A204.1 (cell line): ENCODE measurements around the gene SLC35B2.

Source experiments
- FAIRE-seq: peaks from 2 replicates; lab custom pipeline; 2012; peaks lifted over from hg19 to GRCh38; lab: Jason Lieb, UNC

Gene SLC35B2

DNA sequence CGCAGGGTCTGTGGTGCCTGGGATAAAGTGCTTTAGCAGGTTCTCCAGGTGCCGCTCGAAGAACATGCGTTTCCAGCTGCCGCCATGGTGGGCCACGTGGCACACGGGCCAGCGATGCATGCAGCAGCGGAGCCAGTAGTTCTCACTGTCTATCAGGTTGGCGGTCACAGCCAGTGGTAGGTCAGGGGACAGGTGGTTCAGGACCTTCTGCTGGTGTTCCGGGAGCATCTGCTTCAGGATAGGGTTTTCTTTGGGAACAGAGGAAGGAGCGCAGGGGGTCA, 28.9 kb upstream of the SLC35B2 start:
- FAIRE-seq = no peak

DNA sequence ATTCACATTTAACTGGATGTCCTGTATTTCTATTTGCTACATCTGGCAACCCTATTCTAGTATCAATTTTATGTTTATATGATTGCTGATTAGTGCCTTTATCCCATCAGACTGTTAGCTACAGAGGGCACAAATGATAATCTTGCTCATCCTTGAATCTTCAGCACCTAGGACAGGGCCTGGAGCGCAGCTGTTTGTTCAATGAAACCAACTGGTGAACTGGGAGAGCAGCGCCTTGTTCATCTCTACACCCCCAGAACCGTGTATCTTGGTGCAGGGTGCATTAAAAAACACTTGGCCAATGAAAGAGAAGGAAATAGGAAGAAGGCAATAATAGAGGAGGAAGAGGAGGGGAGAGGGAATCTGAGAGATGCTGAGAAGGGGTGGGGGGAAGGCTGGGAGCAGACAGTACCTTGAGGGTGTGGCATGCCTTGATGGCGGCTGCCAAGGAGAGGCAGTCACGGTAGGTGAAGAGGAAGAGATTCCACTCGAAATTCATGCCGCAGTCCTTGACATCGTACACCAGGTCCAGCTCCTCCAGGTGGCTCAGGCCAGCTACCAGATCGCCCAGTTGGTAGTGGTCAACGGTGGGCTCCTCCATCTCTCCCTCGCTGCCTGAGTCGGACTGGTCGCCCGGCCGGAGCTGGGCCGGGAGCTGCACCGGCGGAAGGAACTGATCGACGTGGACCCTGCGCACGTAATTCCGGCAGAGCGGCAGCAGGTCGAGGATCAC, 28.4 kb upstream of the SLC35B2 start:
- FAIRE-seq = no peak

DNA sequence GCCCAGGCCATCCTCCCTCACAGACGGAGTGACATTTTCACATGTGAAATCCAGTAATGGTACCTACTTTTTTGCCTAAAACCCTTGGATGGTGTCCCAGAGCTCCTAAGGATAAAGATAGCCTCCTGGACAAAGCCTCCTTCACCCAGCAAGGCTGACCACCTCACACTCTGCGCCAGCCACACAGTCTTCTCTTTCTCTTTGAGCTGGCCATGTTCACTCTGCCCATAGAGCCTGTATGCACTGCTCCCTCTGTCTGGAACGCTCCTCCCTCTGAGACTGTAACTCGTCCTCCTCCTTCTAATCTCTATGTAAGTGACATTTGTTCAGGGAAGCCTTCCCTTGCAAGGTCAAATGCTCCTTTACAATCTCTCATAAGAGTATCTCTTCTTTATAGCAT, 27.5 kb upstream of the SLC35B2 start:
- FAIRE-seq = no peak

DNA sequence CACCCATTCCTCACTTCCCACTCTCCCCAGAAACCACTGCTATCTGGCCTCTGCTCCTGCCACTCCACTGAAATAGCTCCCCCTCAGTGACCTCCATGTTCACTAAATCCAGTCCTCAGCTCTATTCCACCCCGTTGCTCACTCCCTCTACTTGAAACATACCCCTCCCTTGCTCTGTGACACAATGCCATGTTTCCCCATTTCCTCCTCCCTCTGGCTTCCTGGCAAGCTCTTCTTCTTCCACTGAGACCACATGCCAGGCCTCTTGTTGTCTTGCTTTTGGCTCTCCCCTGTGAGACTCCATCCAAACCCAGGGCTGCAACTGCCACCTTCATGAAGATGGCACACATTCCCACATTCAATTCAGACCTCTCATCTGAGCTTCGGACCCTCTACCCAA, 26.8 kb upstream of the SLC35B2 start:
- FAIRE-seq = no peak

DNA sequence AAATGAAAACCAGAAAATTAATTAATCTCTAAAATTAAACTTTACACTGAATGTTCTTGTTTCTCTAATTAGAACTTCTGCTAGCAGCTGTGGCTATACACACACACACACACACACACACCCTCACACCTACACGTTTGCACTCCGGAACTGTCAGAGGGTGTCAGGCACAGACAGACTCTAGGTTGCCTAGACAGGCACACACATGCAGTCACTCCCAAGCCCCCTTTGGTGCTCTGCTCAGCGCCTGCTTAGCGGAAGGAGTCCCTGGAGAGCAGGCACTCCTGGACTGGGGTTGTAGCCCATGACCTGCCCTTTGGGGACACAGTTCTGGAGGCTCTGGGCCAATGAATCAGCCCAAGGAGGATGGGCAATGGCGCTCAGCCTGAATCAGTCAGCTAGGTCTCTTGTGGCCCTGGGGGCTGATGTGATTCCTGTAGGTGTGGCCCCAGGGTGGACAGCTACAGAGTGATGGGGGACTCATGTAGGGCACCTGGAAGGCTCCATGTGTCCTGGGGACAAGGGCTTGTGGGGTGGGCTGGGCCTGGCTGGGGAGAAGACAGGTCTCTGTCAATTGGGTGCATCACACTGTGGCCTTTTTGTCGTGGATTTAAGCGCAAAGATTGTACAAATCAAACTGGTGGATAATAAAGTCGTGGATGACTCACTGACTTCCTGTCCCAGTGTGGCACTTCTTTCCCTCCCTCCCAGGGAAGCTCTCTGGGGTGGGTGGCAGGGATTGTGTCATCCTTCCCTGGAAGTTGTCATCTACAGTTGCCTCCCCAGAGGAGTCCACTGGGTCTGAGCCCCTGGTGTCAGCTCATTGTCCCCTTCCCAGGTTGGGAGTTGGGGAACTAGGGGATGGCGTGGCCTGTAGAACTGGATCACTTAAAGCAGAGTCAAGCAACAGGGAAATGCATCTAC, 21.7 kb upstream of the SLC35B2 start:
- no peak for FAIRE-seq

DNA sequence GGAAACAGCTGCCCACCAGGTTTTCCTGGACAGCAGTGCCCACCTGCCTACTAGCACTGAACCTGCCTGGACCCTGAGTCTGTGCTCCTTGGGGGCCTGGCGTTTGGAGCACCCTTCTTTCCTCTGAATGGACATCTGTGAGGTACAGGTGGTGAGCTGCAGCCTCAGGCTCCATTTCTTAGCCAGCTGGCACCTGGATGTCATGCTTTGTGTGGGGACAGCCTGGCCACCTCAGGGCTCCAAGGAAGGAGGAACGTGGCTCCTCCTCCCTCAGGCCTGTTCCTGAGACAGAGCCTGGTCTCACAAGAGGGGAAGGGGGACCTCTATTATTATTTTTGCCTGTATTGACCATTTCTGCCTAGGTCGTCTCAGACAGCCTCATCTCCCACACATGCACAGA, 21.0 kb upstream of the SLC35B2 start:
- FAIRE-seq = no peak

DNA sequence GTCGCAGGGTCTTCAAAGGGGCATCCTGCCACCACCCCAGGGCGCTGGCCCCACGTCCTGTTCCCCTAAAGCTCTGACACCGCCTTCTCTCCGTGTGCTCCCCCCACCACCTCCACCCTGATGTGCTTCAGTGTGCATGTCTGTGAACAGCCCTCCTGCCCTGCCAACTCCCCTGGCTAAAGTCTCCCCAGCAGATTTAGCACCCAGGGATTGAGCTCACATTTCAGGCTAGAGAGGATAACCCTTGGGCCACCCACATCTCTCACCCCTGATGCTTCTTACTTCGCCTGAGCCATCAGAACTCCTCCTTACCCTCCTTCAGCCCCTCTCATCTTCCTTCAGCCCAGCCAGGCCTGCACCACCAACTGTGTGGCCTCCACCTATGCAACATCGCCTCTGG, 20.4 kb upstream of the SLC35B2 start:
- no peak for FAIRE-seq

DNA sequence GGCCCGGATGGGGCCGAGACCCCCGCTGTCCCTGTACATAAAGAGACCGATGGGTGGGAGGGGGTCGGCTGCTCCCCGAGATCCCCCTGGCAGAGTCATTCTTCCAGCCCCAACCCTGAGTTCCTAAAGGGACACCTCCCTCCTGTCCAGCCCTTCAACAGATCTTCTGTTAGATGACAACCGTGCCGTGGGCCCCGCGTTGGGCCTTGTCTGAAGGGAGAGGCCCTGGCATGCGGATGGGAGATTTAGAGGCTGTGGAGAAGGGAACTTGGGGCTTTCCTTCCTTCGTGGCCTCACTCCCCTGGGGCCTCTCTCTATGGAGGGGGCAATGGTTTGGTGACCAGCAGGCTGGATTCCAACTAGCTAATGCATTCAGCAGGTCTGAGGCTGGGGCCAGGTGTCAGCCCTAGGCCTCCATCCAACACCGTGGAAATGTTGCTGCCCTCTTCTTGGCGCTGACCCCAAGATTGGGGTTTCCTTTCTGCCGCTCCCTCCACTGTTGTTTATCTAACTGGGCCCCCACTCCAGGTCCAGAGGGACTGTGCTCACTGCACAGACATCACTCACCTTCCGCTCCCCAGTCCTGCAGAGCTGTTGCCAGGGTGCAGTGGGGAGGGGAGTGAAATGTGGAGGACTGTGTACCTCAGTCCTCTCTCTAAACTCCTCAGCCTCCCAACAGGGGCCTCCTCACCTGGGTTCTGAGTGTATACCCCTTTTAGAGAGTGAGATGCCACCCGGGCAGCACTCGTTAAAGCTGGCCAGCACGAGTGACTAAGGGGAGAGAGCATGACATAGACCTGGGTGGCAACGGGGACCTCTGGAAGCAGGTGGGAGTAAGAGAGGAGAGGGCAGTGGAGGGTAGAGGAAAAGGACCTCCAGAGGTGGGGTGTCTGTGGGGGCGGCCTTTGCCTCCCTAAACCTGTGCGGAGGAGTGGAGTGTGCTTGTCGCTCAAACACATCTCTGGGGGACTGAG, 19.6 kb upstream of the SLC35B2 start:
- no peak for FAIRE-seq

DNA sequence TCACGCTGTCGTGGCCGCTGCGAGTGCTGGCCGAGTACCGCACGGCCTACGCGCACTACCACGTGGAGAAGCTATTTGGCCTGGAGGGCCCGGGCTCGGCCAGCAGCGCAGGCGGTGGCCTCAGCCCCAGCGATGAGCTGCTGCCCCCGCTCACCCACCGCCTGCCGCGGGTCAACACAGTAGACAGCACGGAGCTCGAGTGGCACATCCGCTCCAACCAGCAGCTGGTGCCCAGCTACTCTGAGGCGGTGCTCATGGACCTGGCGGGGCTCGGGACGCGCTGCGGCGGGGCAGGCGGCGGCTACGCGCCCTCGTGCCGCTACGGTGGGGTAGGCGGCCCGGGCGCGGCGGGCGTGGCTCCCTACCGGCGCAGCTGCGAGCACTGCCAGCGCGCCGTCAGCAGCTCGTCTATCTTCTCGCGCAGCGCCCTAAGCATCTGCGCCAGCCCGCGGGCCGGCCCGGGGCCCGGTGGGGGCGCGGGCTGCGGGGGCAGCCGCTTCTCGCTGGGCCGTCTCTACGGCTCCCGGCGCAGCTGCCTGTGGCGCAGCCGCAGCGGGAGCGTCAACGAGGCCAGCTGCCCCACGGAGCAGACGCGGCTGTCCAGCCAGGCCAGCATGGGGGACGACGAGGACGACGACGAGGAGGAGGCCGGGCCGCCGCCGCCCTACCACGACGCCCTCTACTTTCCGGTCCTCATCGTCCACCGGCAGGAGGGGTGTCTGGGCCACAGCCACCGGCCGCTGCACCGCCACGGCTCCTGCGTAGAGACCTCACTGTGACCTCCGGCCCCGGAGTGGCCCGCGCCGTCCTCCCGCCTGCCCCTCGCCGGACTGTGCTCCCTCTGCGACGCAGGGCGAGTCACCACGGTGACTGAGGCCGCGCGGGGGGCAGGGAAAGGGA, 18.7 kb upstream of the SLC35B2 start:
- FAIRE-seq = no peak

DNA sequence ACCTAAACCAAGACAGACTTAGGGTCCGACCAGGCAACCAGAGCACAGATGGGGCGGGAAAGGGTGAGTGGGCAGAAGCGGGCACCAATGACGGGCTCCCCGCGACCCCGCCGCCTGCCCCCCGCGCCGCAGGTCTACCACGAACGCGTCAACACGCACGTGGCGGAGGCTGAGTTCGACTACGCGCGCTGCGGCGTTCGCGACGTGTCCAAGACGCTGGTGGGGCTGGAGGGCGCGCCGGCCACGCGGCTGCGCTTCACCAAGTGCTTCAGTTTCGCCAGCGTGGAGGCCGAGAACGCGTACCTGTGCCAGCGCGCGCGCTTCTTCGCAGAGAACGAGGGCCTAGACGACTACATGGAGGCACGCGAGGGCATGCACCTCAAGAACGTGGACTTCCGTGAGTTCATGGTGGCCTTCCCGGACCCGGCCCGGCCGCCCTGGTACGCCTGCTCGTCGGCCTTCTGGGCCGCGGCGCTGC, 18.0 kb upstream of the SLC35B2 start:
- FAIRE-seq = no peak

DNA sequence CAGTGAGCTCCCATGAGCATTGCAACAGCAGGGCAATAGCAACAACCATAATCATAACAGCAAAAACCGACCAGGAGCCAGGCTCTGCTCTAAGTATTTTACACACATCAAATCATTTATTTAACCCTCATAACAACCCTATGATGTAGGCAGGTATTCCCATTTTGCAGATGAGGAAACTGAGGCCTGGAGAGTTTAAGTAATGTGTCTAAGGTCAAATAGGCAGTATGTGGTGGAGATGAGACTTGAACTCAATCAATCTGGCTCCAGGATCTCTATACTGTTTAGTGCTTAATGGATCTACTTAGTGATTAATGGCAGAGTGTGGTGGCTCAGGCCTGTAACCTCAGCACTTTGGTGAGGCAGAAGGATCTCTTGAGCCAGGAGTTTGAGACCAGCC, 16.3 kb upstream of the SLC35B2 start:
- no peak for FAIRE-seq

DNA sequence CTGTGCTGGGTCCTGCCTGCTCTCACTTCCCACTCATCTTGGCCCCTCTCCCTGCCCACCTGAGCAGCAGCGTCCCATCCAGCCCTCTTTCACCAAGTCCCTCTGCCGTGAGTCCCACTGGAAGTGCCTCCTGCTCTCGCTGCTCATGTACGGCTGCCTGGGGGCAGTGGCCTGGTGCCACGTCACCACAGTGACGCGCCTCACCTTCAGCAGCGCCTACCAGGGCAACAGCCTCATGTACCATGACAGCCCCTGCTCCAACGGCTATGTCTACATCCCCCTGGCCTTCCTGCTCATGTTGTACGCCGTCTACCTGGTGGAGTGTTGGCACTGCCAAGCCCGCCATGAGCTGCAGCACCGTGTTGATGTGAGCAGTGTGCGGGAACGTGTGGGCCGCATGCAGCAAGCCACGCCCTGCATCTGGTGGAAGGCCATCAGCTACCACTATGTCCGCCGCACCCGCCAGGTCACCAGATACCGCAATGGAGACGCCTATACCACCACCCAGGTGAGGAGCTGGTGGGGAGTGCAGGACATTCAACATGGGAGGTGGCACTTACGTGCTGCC, 15.8 kb upstream of the SLC35B2 start:
- no peak for FAIRE-seq

DNA sequence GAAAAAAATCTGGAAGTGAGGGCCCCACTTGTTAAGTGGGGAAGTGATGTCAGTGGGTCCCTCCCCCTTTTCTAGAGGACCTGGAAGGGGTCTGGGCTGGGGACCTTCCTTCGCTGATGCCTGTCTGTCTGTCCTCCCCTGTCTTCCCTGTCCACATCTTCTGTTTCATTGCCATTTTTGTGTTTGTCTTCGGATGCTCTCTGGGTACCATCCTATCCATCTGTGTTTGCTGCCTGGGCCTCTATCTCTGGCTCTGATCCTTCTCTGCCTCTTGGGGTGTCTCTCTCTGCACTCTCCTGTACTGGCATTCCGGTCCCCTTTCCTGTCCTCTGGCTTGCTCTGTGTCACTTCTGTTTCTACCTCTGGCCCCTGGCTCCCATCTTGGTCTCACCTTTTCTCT, 15.2 kb upstream of the SLC35B2 start:
- FAIRE-seq = no peak

DNA sequence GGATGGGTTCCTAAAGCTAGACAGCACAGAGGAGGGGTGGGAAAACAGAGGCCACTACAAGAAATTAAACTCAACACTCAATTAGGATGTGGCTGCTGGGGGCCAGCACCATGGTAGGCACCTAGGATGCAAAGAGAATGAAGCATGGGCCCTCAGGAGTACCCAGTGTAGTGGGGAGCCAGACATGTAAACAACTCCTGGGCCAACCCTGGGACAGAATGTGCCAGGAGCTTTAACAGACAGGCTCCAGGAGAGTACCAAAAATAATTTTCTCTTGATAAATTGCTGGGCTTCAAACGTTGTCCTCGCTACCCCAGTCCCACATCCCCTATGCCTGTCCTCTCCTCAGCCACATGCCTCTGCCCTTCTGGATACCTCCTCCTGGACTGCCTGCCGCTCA, 14.6 kb upstream of the SLC35B2 start:
- no peak for FAIRE-seq

DNA sequence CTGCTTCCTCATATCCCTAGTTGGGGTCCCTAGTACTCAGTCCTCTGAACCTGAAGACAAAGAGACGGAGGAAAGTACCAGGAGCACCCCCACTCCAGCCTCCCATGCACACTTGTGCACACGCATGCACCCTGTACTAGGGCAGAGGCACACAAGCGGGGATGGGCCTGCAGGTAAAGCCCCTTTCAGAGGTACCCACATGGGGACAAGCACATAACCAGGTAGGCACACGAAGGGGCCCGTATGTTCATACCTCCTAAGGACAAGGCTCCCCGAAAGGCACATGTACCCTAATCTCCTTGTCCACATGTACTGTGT, 14.0 kb upstream of the SLC35B2 start:
- no peak for FAIRE-seq

DNA sequence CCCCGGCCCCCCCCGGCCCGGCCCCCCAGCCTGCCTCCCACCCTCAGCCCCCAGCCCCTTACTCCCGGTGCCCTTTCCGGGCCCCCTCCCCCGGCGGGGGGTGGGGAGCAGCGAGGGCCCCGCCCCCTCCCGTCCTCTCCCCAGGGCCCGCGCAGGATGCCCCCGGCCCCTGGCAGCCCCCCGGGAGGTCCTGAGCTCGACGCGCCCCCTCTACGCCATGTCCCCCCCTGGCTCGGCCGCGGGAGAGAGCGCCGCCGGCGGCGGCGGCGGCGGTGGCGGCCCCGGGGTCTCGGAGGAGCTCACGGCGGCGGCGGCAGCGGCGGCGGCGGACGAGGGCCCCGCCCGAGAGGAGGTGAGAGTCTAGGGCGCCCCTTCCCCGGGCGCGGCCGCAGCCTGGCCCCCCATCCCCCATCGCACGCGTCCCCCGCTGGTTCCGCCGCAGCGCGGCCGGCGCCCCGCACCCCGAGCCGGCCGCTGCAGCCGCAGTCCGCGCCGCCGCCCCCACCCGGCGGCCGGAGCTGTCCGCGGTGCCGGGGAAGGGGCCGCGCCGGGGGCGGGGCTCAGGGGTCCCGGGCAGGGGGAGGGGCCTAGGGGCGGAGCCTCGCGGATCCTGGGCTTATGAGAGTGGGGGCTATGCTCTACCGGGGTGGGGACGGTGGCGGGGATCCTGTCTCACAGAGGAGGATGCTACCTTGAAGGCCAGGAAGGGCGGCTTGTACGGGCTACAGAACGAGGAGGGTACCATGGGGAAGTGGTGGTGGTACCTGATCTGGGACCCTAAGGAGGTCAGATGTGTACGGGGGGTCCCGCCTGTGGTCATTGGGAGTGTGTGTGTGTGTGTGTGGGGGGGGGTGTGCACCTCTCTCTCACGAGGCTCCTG, 13.4 kb upstream of the SLC35B2 start:
- no peak for FAIRE-seq

DNA sequence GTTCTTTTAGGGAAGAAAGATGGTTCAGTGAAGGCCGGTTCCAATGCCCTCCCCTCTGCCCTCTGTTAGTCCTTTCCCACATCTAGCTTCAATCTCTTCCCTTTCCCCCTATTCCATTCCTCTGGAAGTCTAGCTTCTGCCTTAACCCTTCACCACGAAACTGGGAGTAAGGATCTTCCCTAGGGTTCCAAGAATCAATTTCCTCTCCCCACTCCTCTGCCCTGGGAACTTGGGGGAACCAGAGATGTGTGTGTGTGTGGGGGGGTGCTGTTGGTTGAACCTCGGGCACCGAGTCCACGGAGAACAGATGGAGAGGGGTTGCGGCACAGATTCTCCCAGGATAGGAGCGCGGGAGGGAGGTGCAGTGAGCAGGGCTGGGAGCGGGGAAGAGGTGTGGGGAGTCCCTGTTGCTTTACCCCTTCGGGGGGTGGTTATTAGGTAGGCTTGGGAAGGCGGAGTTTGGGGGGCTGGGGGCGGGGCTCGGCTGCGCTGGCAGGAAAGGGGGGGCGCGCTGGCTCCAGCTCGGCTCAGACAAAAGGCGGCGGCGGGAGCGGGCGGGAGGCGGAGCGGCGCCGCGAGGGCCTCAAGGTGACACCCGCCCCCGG, 12.7 kb upstream of the SLC35B2 start, which contains the start of gene TMEM151B:
Gene TMEM151B (plus strand): TSS at position 530 of the 605 bp plus-strand sequence. CDS start 293 bp downstream, outside the sequence.
- no peak for FAIRE-seq

DNA sequence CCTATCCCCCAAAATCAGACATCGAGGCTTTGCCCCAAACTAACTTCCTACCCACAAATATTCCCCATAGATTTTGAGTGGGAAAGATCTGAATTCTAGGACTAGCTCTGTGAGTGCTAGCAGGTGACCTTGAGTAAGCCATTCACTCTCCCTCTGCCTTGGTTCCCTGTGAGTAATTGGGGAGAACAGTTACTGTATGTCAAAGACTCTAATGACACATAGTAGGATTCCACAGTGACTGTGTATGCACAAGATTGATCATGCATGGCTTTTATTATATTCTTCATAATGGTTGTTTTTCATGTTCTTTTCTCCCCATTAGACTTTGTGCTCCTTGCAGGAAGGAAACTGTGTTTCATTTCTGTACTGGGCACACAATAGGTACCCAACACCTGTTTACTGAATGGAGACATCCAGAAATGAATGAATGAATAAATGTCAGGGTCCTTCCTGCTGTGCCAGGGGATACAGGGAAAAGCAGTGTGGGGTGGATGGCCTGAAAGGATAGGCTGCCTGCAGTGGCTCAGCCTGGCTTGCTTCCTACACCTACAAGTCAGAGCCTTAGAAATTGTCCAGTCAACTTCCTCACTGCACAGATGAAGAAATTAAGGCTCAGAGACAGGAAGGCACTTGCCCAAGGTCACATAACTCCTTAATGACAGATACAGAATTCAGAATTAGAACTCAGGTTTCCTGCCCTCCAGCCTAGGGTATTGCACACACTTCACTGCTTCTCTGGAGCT, 12.0 kb upstream of the SLC35B2 start:
- no peak for FAIRE-seq

DNA sequence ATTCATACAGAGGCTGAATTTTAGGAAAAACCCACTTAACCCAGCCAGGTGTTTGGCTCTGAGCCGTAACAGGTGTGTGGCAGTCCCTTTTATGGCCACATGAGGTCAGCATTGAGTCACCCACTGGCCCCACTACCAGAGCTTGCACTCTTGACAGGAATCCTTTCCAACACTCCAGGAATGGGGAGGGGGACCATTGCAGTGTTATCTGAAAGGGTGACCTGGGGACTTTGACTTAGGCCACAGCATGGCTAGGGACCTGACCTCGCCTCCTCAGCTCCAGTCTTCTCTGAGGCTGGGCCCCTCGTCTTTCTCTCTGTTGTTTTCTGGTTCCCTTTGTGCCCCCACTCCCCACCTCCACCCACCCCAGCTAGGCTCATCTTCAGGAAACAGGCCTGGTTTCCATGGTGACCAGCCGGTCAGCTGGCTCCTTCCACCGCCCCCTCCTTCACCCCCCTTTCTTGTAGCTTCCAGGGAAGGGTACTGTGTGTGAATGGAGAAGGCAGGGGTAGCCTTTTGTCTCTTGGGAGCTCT, 10.8 kb upstream of the SLC35B2 start:
- FAIRE-seq = no peak
